GM19395 (cell line): ENCODE measurements around the gene OSGEP.

Experiments used
- ATAC-seq: cut with Tn5 transposase; IDR thresholded peaks from one replicate; pipeline ENCODE4 v1.9.1; 2021; ENCODE audit warnings: mild to moderate bottlenecking, moderate library complexity; ENCODE audit not compliant: unreplicated experiment

The OSGEP gene

GRCh38 chr14:20434701-20435581 is 19.7 kb downstream of the OSGEP start:
- no peak for ATAC-seq

GRCh38 chr14:20429801-20430669 is 24.6 kb downstream of the OSGEP start:
- ATAC-seq = no peak

GRCh38 chr14:20428802-20429201 is 25.8 kb downstream of the OSGEP start:
- ATAC-seq = no peak

GRCh38 chr14:20428010-20428365 is 26.6 kb downstream of the OSGEP start:
- ATAC-seq = peak; percentile 52

- ATAC-seq = peak; percentile 82
Observed at GRCh38 chr14:20427231-20428009, 27.2 kb downstream of the OSGEP start.

- ATAC-seq = no peak
Observed at GRCh38 chr14:20424851-20425250, 29.8 kb downstream of the OSGEP start.

- ATAC-seq = no peak
Observed at GRCh38 chr14:20422886-20423285, 31.7 kb downstream of the OSGEP start.

GRCh38 chr14:20421267-20421666 is 33.3 kb downstream of the OSGEP start:
- ATAC-seq = no peak

GRCh38 chr14:20419419-20419818 is 35.2 kb downstream of the OSGEP start:
- no peak for ATAC-seq

- ATAC-seq = no peak
Observed at GRCh38 chr14:20418501-20418909, 36.1 kb downstream of the OSGEP start.

GRCh38 chr14:20417250-20418186 is 37.1 kb downstream of the OSGEP start:
- no peak for ATAC-seq

GRCh38 chr14:20416223-20416622 is 38.4 kb downstream of the OSGEP start:
- ATAC-seq = no peak

GRCh38 chr14:20415782-20416206 is 38.8 kb downstream of the OSGEP start:
- peak; percentile 47 for ATAC-seq

GRCh38 chr14:20413744-20414082 is 40.9 kb downstream of the OSGEP start:
- ATAC-seq = peak; percentile 44

GRCh38 chr14:20412876-20413743 is 41.5 kb downstream of the OSGEP start, which contains the start of gene TEP1:
TEP1 (minus strand) TSS chr14:20413501; CDS start chr14:20408439, 5,062 bp downstream.
- ATAC-seq = peak; percentile 74

- peak; percentile 68 for ATAC-seq
Observed at GRCh38 chr14:20412411-20412810, 42.2 kb downstream of the OSGEP start.

GRCh38 chr14:20409226-20409625 is 45.4 kb downstream of the OSGEP start:
- no peak for ATAC-seq

- no peak for ATAC-seq
Observed at GRCh38 chr14:20403521-20403920, 51.1 kb downstream of the OSGEP start.
